Muscle layer of colon (tissue), 2 donors: Measurements from ENCODE around the gene AIPL1.

ENCODE experiments used
- H3K27ac ChIP-seq: one replicate; pipeline ENCODE4 v1.7.0; 2013; ENCODE audit warnings: low read depth, mild to moderate bottlenecking, low read length, moderate library complexity
- H3K27me3 ChIP-seq, 2 donors: one replicate each; pipeline ENCODE4 v1.7.0; 2013; ENCODE audit warnings: low read length in 2 of 2, mild to moderate bottlenecking in 2 of 2; ENCODE audit not compliant: insufficient read depth in 2 of 2, control insufficient read depth in 1 of 2
- H3K36me3 ChIP-seq: one replicate; pipeline ENCODE4 v1.7.0; 2013; ENCODE audit warnings: mild to moderate bottlenecking, low read length; ENCODE audit not compliant: insufficient read depth
- H3K4me1 ChIP-seq: one replicate; pipeline ENCODE4 v1.7.0; 2013; ENCODE audit warnings: mild to moderate bottlenecking, low read length; ENCODE audit not compliant: insufficient read depth
- H3K4me3 ChIP-seq, 2 donors: one replicate each; pipeline ENCODE4 v1.7.0; 2013; ENCODE audit warnings: low read length in 2 of 2, low read depth in 1 of 2, mild to moderate bottlenecking in 1 of 2, moderate library complexity in 1 of 2
- H3K9ac ChIP-seq: one replicate; pipeline ENCODE4 v1.7.0; 2013; ENCODE audit warnings: low read length
- H3K9me3 ChIP-seq: one replicate; pipeline ENCODE4 v1.7.0; 2013; ENCODE audit warnings: mild to moderate bottlenecking, low read length
- donor health status: abdominal sarcoma.
- donor health status: Adenocarcinoma of cecum.

The AIPL1 gene

DNA sequence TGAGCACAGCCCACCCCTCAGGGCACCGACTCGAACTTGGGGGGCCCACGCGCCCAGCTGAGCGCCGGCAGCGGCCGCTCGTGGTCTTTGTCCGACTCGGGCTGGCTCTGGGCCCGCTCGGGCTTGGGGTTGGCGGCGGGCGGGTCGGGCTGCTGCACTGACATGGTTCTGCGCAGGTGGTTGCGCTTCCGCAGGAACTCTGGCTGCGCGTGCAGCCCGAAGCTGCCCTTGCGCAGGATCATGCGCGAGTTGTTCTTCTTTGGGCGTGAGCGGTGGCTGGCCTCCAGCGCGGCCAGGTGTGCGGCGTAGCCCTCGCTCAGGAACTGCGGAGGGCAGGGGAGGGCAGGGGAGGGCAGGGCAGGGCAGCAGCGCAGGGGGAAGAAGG is 20.4 kb upstream of the AIPL1 start:
- H3K9ac ChIP-seq = no peak overlapping the region
- H3K9me3 ChIP-seq = no peaks in the 10 kb centered on the region
- peaks cover 0 to 12% of the 10 kb centered on the region in 2 donors for H3K27me3 ChIP-seq
- H3K27ac ChIP-seq = no peak overlapping the region
- no peaks in the 10 kb centered on the region for H3K4me1 ChIP-seq
- H3K4me3 ChIP-seq = no peak overlapping the region
- H3K36me3 ChIP-seq = no peaks in the 10 kb centered on the region

DNA sequence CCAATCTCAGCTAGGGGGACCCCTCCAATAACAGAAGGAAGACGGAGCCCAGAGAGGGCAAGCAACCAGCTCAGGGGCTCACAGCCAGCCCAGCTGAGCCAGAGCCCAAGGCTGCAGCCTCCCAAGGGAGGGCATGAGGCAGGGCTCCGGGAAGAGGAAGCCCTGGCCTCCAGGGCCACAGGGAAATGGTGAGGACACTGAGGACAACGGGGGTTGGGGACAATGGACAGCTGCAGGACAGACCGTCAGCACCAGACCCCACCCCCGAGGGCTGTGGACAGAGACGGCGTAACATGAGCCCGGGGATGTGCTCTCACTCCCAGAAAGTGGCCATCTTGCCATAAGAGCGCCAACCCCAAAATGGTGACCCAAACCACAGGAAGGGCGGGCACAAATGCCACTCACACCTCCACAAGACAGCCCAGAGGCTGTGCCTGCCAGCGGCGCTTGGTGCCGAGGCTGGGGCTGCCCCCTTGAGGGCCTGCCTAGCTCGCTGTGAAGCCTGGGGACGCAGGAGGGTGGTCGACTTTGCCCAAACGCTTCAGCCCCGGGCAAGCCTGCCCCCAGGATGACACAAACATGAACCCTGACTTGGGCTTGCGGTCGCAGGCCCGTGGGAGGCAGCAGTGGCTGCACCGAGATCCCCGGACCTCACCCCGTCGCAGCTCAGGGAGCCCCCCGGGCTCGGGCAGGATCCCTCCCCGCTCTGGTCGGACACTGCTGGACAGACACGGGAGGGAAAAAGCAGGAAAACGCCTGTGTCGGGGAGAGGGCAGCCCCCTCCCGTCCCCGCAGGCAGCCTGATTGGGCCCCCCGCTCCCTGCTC is 19.8 kb upstream of the AIPL1 start:
- Histone ChIP-seq H3K27me3 (peaks cover 0 to 12% of the 10 kb centered on the region in 2 donors), H3K4me3 (no peak overlapping the region), H3K9ac (no peak overlapping the region), H3K9me3 (no peaks in the 10 kb centered on the region), H3K4me1 (no peaks in the 10 kb centered on the region), H3K27ac (no peak overlapping the region), H3K36me3 (no peaks in the 10 kb centered on the region)

DNA sequence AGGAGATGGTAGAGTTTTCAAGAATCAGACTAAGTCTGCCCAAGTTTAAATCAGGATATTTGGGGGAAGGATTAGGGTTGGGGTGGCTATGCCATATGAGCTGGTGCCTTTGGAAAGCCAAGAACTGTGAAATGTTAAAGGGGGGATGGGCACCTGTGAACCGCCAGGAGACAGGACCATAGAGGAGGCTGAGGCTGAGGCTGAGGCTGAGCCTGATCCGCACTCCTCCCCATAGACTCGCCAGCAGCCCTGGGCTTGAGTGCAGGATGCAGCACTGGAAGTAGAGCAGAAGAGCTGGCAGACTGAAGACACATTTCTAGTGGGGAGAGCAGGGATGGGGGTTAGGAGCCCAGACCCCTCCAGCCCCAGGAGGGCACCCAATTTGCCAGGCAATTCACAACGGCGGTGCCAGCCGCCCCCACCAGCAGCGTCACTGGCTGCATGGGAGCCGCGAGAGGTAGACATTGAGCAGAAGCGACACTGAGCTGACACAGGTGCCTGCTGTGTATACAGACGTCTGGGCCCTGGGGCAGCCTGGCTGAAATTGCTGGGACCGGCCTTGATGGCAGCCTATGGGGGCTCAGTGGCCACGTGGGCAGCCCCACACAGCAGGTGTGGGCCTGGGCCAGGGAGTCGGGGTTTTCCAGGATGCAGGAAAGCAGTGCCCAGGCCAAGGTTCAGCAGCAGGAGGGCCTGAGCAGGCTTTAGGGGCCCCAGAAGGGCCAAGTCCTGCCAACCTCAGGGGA is 18.5 kb upstream of the AIPL1 start:
- no peaks in the 10 kb centered on the region for H3K36me3 ChIP-seq
- no peak overlapping the region for H3K27ac ChIP-seq
- H3K4me1 ChIP-seq = no peaks in the 10 kb centered on the region
- no peak overlapping the region for H3K9ac ChIP-seq
- no peaks in the 10 kb centered on the region for H3K9me3 ChIP-seq
- H3K4me3 ChIP-seq = no peak overlapping the region
- H3K27me3 ChIP-seq = peaks cover 0 to 12% of the 10 kb centered on the region in 2 donors

DNA sequence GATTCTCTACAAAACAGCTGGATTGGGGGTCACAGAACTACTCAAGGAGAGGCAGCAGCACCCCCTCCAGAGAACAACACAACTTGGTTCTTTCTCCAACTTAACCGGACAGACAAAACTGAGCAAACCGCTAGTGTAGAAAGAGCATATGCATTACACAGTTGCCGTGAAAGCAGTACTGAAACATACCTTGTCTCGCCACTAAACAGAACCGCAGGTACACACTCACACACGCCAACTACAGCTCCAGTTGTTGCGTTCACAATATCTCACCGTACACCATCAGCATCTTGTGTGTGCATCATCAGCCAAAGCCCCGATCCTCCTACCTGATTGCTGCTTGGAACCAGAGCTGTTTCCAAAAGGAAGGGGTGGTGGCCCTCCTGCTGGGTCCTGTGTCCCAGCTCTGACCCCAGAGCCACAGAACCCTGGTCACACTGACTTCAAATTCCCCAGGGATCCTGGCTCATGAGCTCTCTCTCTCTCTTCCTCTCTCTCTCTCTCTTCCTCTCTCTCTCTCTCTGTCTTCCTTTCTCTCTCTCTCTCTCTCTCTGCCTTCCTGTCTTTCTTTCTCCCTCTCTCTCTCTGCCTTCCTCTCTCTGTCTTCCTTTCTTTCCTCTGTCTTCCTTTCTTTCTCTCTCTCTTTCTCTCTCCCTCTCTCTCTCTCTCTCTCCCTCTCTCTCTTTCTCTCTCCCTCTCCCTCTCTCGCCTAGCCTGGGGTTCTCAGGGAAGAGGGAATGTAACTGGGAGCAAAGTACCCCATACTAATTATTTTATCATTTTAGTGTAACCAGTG is 17.7 kb upstream of the AIPL1 start:
- H3K4me1 ChIP-seq = no peaks in the 10 kb centered on the region

DNA sequence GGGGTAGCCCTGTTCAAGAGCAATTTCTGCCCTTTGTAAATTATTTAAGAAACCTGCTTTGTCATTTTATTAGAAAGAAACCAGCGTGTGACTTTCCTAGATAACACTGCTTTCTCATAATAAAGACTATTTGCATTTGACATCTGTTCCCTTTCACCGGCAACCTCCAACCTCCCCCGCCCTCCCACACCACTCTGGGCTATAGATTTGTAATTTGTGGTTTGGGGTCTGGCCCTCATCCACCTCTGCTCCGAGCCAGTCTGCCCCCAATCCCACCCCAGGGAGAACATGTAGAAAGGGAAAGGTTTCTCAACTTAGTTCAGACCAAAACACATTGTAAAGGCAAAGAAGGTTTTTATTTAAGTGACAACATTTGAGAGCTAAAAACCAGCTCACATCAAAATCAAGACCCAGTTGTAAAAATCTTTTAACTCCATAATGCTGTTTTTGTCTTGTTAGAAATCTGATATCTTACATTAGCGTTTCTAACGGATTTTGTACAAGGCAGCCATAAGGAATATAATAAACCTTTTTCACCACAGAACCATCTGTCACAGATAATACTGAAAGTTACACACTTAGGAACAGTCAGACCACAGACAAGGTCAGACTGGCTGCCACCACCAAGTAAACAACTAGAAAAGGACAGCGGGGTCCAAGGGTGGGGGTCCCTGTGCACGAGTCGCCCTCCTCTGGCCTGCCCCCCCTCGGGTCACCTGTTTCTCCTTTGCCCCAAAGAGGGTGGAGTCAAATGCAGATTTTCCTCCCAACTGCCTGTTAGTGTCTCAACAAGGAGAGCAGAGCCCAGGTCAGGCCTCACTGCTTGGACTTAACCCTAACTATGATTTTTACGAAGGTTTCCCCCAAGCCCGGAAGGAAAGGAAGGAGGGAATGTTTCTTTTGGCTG is 16.3 kb upstream of the AIPL1 start:
- Histone ChIP-seq H3K4me1 (no peaks in the 10 kb centered on the region), H3K27me3 (no peaks in the 10 kb centered on the region), H3K4me3 (no peak overlapping the region), H3K9ac (no peak overlapping the region), H3K9me3 (no peaks in the 10 kb centered on the region), H3K36me3 (no peaks in the 10 kb centered on the region), H3K27ac (no peak overlapping the region)

More for the DNA sequence above, 17.7 kb upstream of the AIPL1 start:
- H3K27ac ChIP-seq = no peak overlapping the region
- H3K36me3 ChIP-seq = no peaks in the 10 kb centered on the region
- no peak overlapping the region for H3K4me3 ChIP-seq
- no peak overlapping the region for H3K9ac ChIP-seq
- no peaks in the 10 kb centered on the region for H3K9me3 ChIP-seq
- H3K27me3 ChIP-seq = peaks cover 0 to 11% of the 10 kb centered on the region in 2 donors

DNA sequence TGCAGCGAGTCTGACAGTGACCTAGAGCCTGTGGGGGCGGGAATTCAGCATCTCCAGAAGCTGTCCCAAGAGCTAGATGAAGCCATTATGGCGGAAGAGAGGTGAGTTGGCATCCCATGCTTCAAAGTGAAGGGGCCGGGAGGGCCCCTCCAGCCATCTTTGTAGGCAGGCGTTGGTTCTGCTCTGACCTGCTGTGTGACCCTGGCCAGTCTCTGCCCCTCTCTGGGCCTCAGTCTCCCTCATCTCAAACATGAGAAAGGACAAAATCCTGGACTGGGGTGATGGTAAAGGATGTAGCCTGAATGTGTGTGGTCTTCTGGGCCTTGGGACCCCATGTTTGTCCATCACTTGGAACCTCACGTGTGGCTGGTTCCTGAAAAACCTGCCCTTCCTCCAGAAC is 14.4 kb upstream of the AIPL1 start:
- H3K4me1 ChIP-seq = peaks cover 5% of the 10 kb centered on the region
- H3K27me3 ChIP-seq = no peaks in the 10 kb centered on the region
- H3K9me3 ChIP-seq = no peaks in the 10 kb centered on the region
- no peak overlapping the region for H3K9ac ChIP-seq
- H3K4me3 ChIP-seq = no peak overlapping the region
- H3K36me3 ChIP-seq = no peaks in the 10 kb centered on the region
- no peak overlapping the region for H3K27ac ChIP-seq

DNA sequence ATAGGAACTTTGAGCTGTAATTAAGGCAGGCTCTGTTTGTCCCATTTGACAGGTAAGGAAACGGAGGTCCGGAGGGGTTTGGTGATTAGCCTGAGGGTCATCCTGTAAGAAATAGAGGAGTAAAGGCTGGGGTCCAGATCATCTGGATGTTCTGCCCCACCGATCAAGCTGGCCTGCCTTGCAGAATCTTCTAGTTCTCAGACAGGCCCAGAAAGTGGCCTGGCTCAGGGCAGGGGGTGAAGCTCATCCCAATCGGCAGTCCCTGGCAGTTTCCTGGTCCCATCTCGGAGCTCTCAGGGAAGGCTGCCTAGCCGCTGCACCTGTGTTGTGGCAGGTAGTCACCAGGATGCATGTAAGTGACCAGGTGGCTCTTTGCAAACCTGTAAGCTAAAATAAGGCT is 13.6 kb upstream of the AIPL1 start:
- Histone ChIP-seq H3K9me3 (no peaks in the 10 kb centered on the region), H3K4me1 (peaks cover 10% of the 10 kb centered on the region), H3K9ac (no peak overlapping the region), H3K27ac (no peak overlapping the region), H3K27me3 (no peaks in the 10 kb centered on the region), H3K4me3 (no peak overlapping the region), H3K36me3 (no peaks in the 10 kb centered on the region)

DNA sequence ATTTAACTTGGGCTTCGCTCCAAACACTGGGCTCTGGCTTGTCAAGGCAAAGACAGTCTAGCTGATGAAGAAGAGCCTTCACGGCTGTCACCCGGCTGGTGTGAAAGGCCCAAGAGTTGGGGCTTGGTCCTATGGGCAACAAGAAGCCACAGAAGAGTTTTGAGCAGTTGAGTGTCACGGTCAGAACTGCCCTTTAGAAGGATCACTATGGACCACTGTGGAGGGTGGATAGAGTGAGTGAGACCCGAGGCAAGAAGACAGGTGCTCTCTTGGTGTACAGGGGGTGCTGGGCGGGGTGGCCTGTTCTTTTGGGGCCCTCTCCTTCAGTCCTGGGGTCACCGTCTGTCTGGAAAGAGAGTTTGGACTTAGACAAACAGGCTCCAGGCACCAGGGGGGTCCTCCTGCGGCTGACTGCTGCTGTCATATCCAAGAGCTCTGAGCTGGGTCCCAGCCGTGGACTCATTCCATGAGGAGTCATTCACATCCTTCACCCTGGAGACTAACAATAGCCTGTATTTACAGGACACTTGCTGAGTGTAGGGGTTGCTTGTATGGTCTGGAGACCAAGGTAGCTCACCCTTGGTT is 11.7 kb upstream of the AIPL1 start:
- Histone ChIP-seq H3K4me1 (peaks cover 13% of the 10 kb centered on the region), H3K9me3 (no peaks in the 10 kb centered on the region), H3K27ac (no peak overlapping the region), H3K36me3 (no peaks in the 10 kb centered on the region), H3K9ac (no peak overlapping the region), H3K4me3 (no peak overlapping the region), H3K27me3 (no peaks in the 10 kb centered on the region)

DNA sequence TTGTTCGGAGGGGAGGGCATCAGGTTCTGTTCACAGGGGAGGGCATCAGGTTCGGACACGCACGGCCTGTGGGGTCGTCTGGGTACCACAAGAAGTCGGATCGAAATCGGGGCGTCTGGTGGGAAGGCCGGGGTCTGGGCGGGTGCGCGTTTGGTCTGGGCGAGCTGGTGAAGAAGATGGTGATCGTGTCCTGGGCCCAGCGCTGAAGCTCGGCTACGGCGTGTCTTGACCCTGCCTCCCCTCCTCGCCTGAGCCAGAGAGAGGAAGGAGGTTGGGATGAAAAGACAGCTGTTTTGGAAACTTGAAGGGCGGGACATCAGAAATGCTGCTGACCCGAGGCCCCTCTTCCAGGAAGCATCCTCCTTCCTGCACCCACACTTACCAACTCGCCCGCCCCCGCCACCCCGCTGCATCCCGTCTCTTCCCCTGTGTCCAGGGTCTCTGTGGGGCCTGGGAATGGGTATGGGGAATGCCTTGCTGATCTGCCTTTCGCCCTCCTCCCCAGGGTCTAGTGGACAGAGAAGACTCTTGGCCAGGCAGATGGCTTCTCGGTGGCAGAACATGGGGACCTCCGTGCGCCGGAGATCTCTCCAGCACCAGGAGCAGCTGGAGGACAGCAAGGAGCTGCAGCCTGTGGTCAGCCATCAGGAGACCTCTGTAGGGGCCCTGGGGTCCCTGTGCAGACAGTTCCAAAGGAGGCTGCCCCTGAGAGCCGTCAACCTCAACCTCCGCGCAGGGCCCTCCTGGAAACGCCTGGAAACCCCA is 9.8 kb upstream of the AIPL1 start:
- Histone ChIP-seq H3K4me1 (peaks cover 13% of the 10 kb centered on the region), H3K9me3 (no peaks in the 10 kb centered on the region), H3K27me3 (no peaks in the 10 kb centered on the region), H3K9ac (no peak overlapping the region), H3K4me3 (peak overlapping the region; percentile 56 to 73), H3K27ac (no peak overlapping the region), H3K36me3 (no peaks in the 10 kb centered on the region)
